SK-N-SH (cell line): Measurements from ENCODE around the gene MED14. TPM values are rescaled to one million over a fixed set of nuclear protein-coding genes. Genes with fewer than 3 reads are reported as not detected.

Experiments
- CTCF ChIA-PET: fragments of 300-600, 350-600 bp; formaldehyde crosslinking; extraction: SDS; loops from one replicate; lab custom pipeline; 2021; lab: Yijun Ruan, JAX
- POLR2A ChIA-PET: fragments of 350-600 bp; sonication (Branson Sonifier 250); formaldehyde crosslinking; extraction: SDS; loops from one replicate; lab custom pipeline; 2020; ENCODE audit warnings: antibody characterized with exemption, inconsistent platforms; lab: Yijun Ruan, JAX
- DNase-seq: peaks from one replicate; pipeline ENCODE4 v3.0.0; 2012
- H2AFZ ChIP-seq: fragments of 200-600 bp; sonication (generic); 2 replicates; pipeline ENCODE4 v1.8.1; 2016; ENCODE audit warnings: antibody characterized with exemption, mild to moderate bottlenecking, low read depth
- H3F3A ChIP-seq: fragments of 200-600 bp; sonication (generic); replicated peaks from 2 replicates; pipeline ENCODE3; 2016; ENCODE audit warnings: antibody characterized with exemption, mild to moderate bottlenecking; ENCODE audit not compliant: insufficient read depth
- H3K27ac ChIP-seq, 2 experiments: fragments of 200-500 bp in 1 of 2; fragments of 200-600 bp in 1 of 2; sonication (Bioruptor generic) in 1 of 2; sonication (generic), shearing (Covaris generic) in 1 of 2; 2 replicates each; pipeline versions ENCODE4 v1.5.1 to v1.6.1; 2014 to 2016; ENCODE audit warnings: low read depth in 2 of 2, inconsistent platforms in 1 of 2, low read length in 1 of 2, mild to moderate bottlenecking in 1 of 2, mixed read lengths in 1 of 2
- H3K27me3 ChIP-seq: fragments of 200-600 bp; sonication (generic), shearing (Covaris generic); 2 replicates; pipeline ENCODE4 v1.6.1; 2016; ENCODE audit warnings: mixed run types; ENCODE audit not compliant: insufficient read depth
- H3K36me3 ChIP-seq, 2 experiments: fragments of 200-500 bp in 1 of 2; fragments of 200-600 bp in 1 of 2; sonication (Bioruptor generic) in 1 of 2; sonication (generic) in 1 of 2; replicated peaks in 1 of 2; 2 replicates each; pipeline versions ENCODE3 to v1.5.1; 2014 to 2016; ENCODE audit warnings: low read length in 1 of 2, mild to moderate bottlenecking in 1 of 2; ENCODE audit not compliant: insufficient read depth in 2 of 2, control insufficient read depth in 1 of 2
- H3K4me1 ChIP-seq, 2 experiments: fragments of 200-500 bp in 1 of 2; fragments of 200-600 bp in 1 of 2; sonication (Bioruptor generic) in 1 of 2; sonication (generic), shearing (Covaris generic) in 1 of 2; 2 replicates each; pipeline versions ENCODE4 v1.5.1 to v1.6.1; 2014 to 2016; ENCODE audit warnings: low read depth in 1 of 2, low read length in 1 of 2, mixed run types in 1 of 2; ENCODE audit not compliant: insufficient read depth in 2 of 2, control insufficient read depth in 1 of 2
- H3K4me2 ChIP-seq: fragments of 200-600 bp; sonication (generic), shearing (Covaris generic); 2 replicates; pipeline ENCODE4 v1.6.1; 2017; ENCODE audit warnings: mixed run types
- H3K4me3 ChIP-seq, 2 experiments: fragments of 200-500 bp in 1 of 2; fragments of 200-600 bp in 1 of 2; sonication (Bioruptor generic) in 1 of 2; sonication (generic), shearing (Covaris generic) in 1 of 2; 2 replicates each; pipeline versions ENCODE4 v1.5.1 to v1.8.1; 2014 to 2016; ENCODE audit warnings: low read depth in 2 of 2, inconsistent platforms in 1 of 2, low read length in 1 of 2, mild to moderate bottlenecking in 1 of 2, mixed read lengths in 1 of 2, moderate library complexity in 1 of 2
- H3K79me2 ChIP-seq: fragments of 200-600 bp; sonication (generic); 2 replicates; pipeline ENCODE4 v1.8.1; 2017; ENCODE audit warnings: mild to moderate bottlenecking; ENCODE audit not compliant: insufficient read depth
- H3K9ac ChIP-seq: fragments of 200-600 bp; sonication (generic); 2 replicates; pipeline ENCODE4 v1.6.1; 2017; ENCODE audit warnings: mixed run types
- H3K9me2 ChIP-seq: fragments of 200-600 bp; sonication (generic); 2 replicates; pipeline ENCODE4 v1.6.1; 2017; ENCODE audit warnings: mixed run types
- H3K9me3 ChIP-seq: fragments of 200-600 bp; sonication (generic); 2 replicates; pipeline ENCODE4 v1.6.1; 2017; ENCODE audit warnings: mixed run types, mild to moderate bottlenecking, moderate library complexity
- H4K20me1 ChIP-seq: fragments of 200-600 bp; sonication (generic); 2 replicates; pipeline ENCODE4 v1.6.1; 2017; ENCODE audit warnings: mild to moderate bottlenecking, mixed run types; ENCODE audit not compliant: insufficient read depth
- CHD2 ChIP-seq: fragments of 150-350 bp; IDR thresholded peaks from 2 replicates; pipeline ENCODE4 v1.6.1; 2018; ENCODE audit warnings: low read length; ENCODE audit not compliant: partially characterized antibody
- FOSL2 ChIP-seq: IDR thresholded peaks from 2 replicates; pipeline ENCODE4 v1.4.0; 2012; ENCODE audit warnings: low read depth, mild to moderate bottlenecking, moderate library complexity, borderline replicate concordance
- FOXM1 ChIP-seq: IDR thresholded peaks from 2 replicates; pipeline ENCODE4 v1.4.0; 2012; ENCODE audit warnings: low read depth, mild to moderate bottlenecking
- GABPA ChIP-seq: IDR thresholded peaks from 2 replicates; pipeline ENCODE4 v1.4.0; 2012; ENCODE audit warnings: low read depth, mild to moderate bottlenecking
- MAX ChIP-seq: IDR thresholded peaks from 2 replicates; pipeline ENCODE4 v1.4.0; 2012; ENCODE audit warnings: low read depth
- MEF2A ChIP-seq: IDR thresholded peaks from 2 replicates; pipeline ENCODE4 v1.4.0; 2012; ENCODE audit warnings: low read depth, borderline replicate concordance
- NFIC ChIP-seq: IDR thresholded peaks from 2 replicates; pipeline ENCODE4 v1.4.0; 2012; ENCODE audit warnings: borderline replicate concordance
- NRF1 ChIP-seq: IDR thresholded peaks from 2 replicates; pipeline ENCODE4 v1.6.1; 2012; ENCODE audit warnings: low read depth, mild to moderate bottlenecking, low read length
- RCOR1 ChIP-seq: fragments of 150-350 bp; IDR thresholded peaks from 2 replicates; pipeline ENCODE4 v1.6.1; 2017; ENCODE audit warnings: antibody characterized with exemption, low read length
- REST ChIP-seq: IDR thresholded peaks from 2 replicates; pipeline ENCODE4 v1.6.1; 2012; ENCODE audit warnings: mild to moderate bottlenecking, low read depth, low read length, moderate library complexity
- RXRA ChIP-seq: IDR thresholded peaks from 2 replicates; pipeline ENCODE4 v1.4.0; 2012; ENCODE audit warnings: low read depth, mild to moderate bottlenecking, borderline replicate concordance
- SIN3A ChIP-seq: IDR thresholded peaks from 2 replicates; pipeline ENCODE4 v1.6.1; 2012; ENCODE audit warnings: low read depth, mild to moderate bottlenecking, low read length, moderate library complexity, borderline replicate concordance
- TCF12 ChIP-seq: IDR thresholded peaks from 2 replicates; pipeline ENCODE4 v1.4.0; 2012
- ZBTB33 ChIP-seq: IDR thresholded peaks from 2 replicates; pipeline ENCODE4 v1.4.0; 2012; ENCODE audit warnings: low read depth, borderline replicate concordance
- WGBS: methylation state at CpG from one replicate; pipeline ENCODE4 v1.1.6; 2017; ENCODE audit warnings: low lambda C conversion rate; 5-methylcytosine and 5-hydroxymethylcytosine counted together
- polyA plus RNA-seq, 3 experiments: library from polyadenylated mRNA; depleted of rRNA; stranded (reverse); fragments of >200 nt; gene quantifications; 2 replicates each; pipeline ENCODE4 v1.2.3, GENCODE V29; 2012

Gene MED14
- polyA plus RNA-seq, 1 of the 3 experiments (the other 2 are of a cell fraction), result 24.5 TPM

GRCh38 chrX:40698851-40699250 is 36.5 kb downstream of the MED14 start:
- no peaks in the 10 kb centered on the region for H4K20me1 ChIP-seq
- H2AFZ ChIP-seq, result no peak overlapping the region
- ChIA-PET CTCF (no interaction called here), POLR2A (no interaction called here)
- H3K4me1 ChIP-seq, result no peaks in the 10 kb centered on the region
- 92% methylated on average over 1 of the region's 1 CpG for WGBS
- no peaks in the 10 kb centered on the region for H3K79me2 ChIP-seq
- H3K4me3 ChIP-seq, result no peak overlapping the region
- H3K9ac ChIP-seq, result no peak overlapping the region
- H3K9me2 ChIP-seq, result no peaks in the 10 kb centered on the region
- TF ChIP-seq NRF1 (no peak), ZBTB33 (no peak), GABPA (no peak), SIN3A (no peak), MAX (no peak), MEF2A (no peak), TCF12 (no peak)
- TF ChIP-seq, all 33 proteins: peak for 0
- Histone ChIP-seq H3K4me2 (no peak overlapping the region), H3F3A (no peaks in the 10 kb centered on the region), H3K27me3 (no peaks in the 10 kb centered on the region), H3K36me3 (peaks cover 30 to 47% of the 10 kb centered on the region in 2 experiments), H3K9me3 (no peaks in the 10 kb centered on the region), H3K27ac (no peak overlapping the region)
- no peak for DNase-seq

- H3F3A ChIP-seq, result no peaks in the 10 kb centered on the region
- no peaks in the 10 kb centered on the region for H3K4me1 ChIP-seq
- H3K79me2 ChIP-seq, result no peaks in the 10 kb centered on the region
- H3K27ac ChIP-seq, result no peak overlapping the region
- no peaks in the 10 kb centered on the region for H3K9me3 ChIP-seq
- H3K4me3 ChIP-seq, result no peak overlapping the region
- 96% methylated on average over 1 of the region's 1 CpG for WGBS
- no peak for DNase-seq
- no peak overlapping the region for H2AFZ ChIP-seq
- no peak overlapping the region for H3K4me2 ChIP-seq
- POLR2A ChIA-PET, result no interaction called here
- no peaks in the 10 kb centered on the region for H3K9me2 ChIP-seq
- CTCF ChIA-PET, result interaction anchor here (1.2 to 1.6 kb wide), 2 partner anchors 10 to 24 kb away, joined by 3 read pairs; no protein-coding TSS in a partner anchor
- H4K20me1 ChIP-seq, result no peaks in the 10 kb centered on the region
- no peak overlapping the region for H3K9ac ChIP-seq
- no peak for TF ChIP-seq NFIC
- no peak for TF ChIP-seq TCF12
- H3K36me3 ChIP-seq, result peaks cover 17 to 48% of the 10 kb centered on the region in 2 experiments
- no peaks in the 10 kb centered on the region for H3K27me3 ChIP-seq
Observed at GRCh38 chrX:40694802-40695201, 40.5 kb downstream of the MED14 start.

- Histone ChIP-seq H3K4me3 (no peak overlapping the region), H3K79me2 (no peaks in the 10 kb centered on the region), H3K36me3 (peaks cover 20 to 47% of the 10 kb centered on the region in 2 experiments), H3K9ac (no peak overlapping the region), H3K27me3 (no peaks in the 10 kb centered on the region), H3K4me2 (no peak overlapping the region), H3K9me2 (no peaks in the 10 kb centered on the region), H4K20me1 (no peaks in the 10 kb centered on the region), H2AFZ (no peak overlapping the region), H3K9me3 (no peaks in the 10 kb centered on the region), H3K4me1 (no peaks in the 10 kb centered on the region; a peak in 2 of 4 replicates), H3K27ac (peak overlapping the region in 1 of 2 experiments; percentile 29; a peak in 1 of 4 replicates), H3F3A (peaks cover under 1% of the 10 kb centered on the region)
- DNase-seq, result no peak
- POLR2A ChIA-PET, result no interaction called here
- CTCF ChIA-PET, result no interaction called here
- no peak for TF ChIP-seq RXRA
- TF ChIP-seq CHD2, result no peak
- no peak for TF ChIP-seq FOSL2
- TF ChIP-seq REST, result no peak
- no peak for TF ChIP-seq NRF1
- no peak for TF ChIP-seq RCOR1
- no peak for TF ChIP-seq MEF2A
- no peak for TF ChIP-seq FOXM1
Observed at GRCh38 chrX:40688929-40689328, 46.4 kb downstream of the MED14 start.
